ENCODE measurements around the gene GALNS. TPM values are rescaled to one million over a fixed set of nuclear protein-coding genes. Genes with fewer than 3 reads are reported as not detected.

GALNS gene
- total and polyA plus RNA-seq, 2 of the 4 experiments (the other 2 are of a cell fraction), result 7.2 to 32.5 TPM

DNA sequence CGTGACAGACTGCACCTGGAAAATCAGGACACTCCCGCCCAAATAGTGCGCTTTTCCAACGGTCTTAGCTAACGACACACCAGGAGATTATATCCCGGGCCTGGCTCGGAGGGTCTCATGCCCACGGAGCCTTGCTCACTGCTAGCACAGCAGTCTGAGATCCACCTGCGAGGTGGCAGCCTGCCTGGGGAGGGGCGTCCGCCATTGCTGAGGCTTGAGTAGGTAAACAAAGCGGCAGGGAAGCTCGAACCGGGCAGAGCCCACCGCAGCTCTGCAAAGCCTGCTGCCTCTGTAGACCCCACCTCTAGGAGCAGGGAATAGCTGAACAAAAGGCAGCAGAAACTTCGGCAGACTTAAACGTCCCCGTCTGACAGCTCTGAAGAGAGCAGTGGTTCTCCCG is 5.1 kb downstream of the GALNS start:
- ATAC-seq (ENCODE audit: low read depth), result no peak
- in situ Hi-C loops (cut with MboI; ENCODE audit: low sequenced_read_pairs), result no loop called here
- peaks cover 15% of the 10 kb centered on the region for H3K36me3 ChIP-seq (ENCODE audit: control insufficient read depth, insufficient read depth, low read length)

More for the DNA sequence above, 5.1 kb downstream of the GALNS start:
- intact Hi-C loops (cut with micrococcal nuclease) (no loop called here), dilution Hi-C loops (cut with HindIII; ENCODE audit: low sequenced_read_pairs, unreplicated experiment) (no loop called here)
- Histone ChIP-seq H2BK5ac (ENCODE audit: low read depth, low read length, poor library complexity, severe bottlenecking) (no peak overlapping the region), H4K91ac (ENCODE audit: insufficient read depth, low read depth, low read length) (no peak overlapping the region), H3K4me1 (ENCODE audit: control insufficient read depth, insufficient read depth, low read length) (peaks cover 6% of the 10 kb centered on the region), H3K9ac (ENCODE audit: low read depth, low read length) (no peak overlapping the region), H2BK120ac (ENCODE audit: low read depth, low read length) (no peak overlapping the region), H3K4me2 (ENCODE audit: low read depth, low read length) (no peak overlapping the region), H2BK20ac (ENCODE audit: low read depth, low read length) (no peak overlapping the region), H3K56ac (ENCODE audit: extremely low read depth, insufficient read depth, low read length) (no peak overlapping the region), H3K79me1 (ENCODE audit: low read depth in 1 of 2, low read length in 2 of 2) (peaks cover 7 to 29% of the 10 kb centered on the region in 2 experiments), H3K4ac (ENCODE audit: low read depth, low read length) (no peak overlapping the region), H2AK5ac (ENCODE audit: low read depth, low read length) (no peak overlapping the region), H2AK9ac (replicated peaks; ENCODE audit: low read depth, low read length, poor library complexity) (no peak overlapping the region), H3K27ac (ENCODE audit: insufficient read depth, low read length) (no peak overlapping the region), H3K4me3 (ENCODE audit: insufficient read depth, low read depth, low read length) (no peak overlapping the region), H3K27me3 (ENCODE audit: control insufficient read depth, insufficient read depth, low read length) (no peaks in the 10 kb centered on the region), H3K9me1 (ENCODE audit: insufficient read depth, low read length) (0 out of 2 replicates have a peak, but pooled peaks cover 4% of the 10 kb centered on the region), H2AFZ (replicated peaks; ENCODE audit: low read length, poor library complexity) (no peak overlapping the region), H2BK15ac (ENCODE audit: low read depth, low read length) (no peak overlapping the region), H3K23ac (ENCODE audit: low read depth, low read length) (no peak overlapping the region), H4K20me1 (ENCODE audit: insufficient read depth, low read length) (peaks cover 28% of the 10 kb centered on the region), H3K18ac (ENCODE audit: low read depth, low read length) (no peak overlapping the region), H4K8ac (ENCODE audit: low read depth in 2 of 2, low read length in 2 of 2) (no peak overlapping the region), H3K14ac (replicated peaks; ENCODE audit: low read depth, low read length) (no peak overlapping the region), H3K9me3 (ENCODE audit: control insufficient read depth, insufficient read depth, low read length) (no peaks in the 10 kb centered on the region), H4K5ac (ENCODE audit: low read depth, low read length) (no peak overlapping the region)
- POLR2A ChIA-PET (ENCODE audit: unreplicated experiment), result no interaction called here
- DNase-seq, result no peak
- CTCF ChIA-PET, result no interaction called here
- WGBS, 2 experiments (ENCODE audit: extremely low coverage in 2 of 2, insufficient read length in 1 of 2), result 91% methylated on average over 16 of the region's 19 CpGs; no CpG with 5 or more reads in 1 of the 2 experiments
- TF ChIP-seq ELK1 (IDR thresholded peaks at IDR 0.05; ENCODE audit: borderline replicate concordance, low read depth, low read length), result no peak
- TF ChIP-seq FOS (IDR thresholded peaks at IDR 0.05; ENCODE audit: low read depth, low read length), result no peak
- no peak for TF ChIP-seq RFX5 (IDR thresholded peaks at IDR 0.05; ENCODE audit: low read depth, low read length)
- TF ChIP-seq CHD1 (IDR thresholded peaks at IDR 0.05; ENCODE audit: low read depth, low read length), result no peak
- TF ChIP-seq MAZ (IDR thresholded peaks at IDR 0.05; ENCODE audit: borderline replicate concordance, low read depth, low read length), result no peak
- TF ChIP-seq MXI1 (IDR thresholded peaks at IDR 0.05; ENCODE audit: borderline replicate concordance, low read depth, low read length), result no peak
- no peak for TF ChIP-seq CEBPB (IDR thresholded peaks at IDR 0.05; ENCODE audit: low read depth, low read length)
- no peak for TF ChIP-seq BHLHE40 (IDR thresholded peaks at IDR 0.05; ENCODE audit: low read depth, low read length)
- TF ChIP-seq, protein P1, sequence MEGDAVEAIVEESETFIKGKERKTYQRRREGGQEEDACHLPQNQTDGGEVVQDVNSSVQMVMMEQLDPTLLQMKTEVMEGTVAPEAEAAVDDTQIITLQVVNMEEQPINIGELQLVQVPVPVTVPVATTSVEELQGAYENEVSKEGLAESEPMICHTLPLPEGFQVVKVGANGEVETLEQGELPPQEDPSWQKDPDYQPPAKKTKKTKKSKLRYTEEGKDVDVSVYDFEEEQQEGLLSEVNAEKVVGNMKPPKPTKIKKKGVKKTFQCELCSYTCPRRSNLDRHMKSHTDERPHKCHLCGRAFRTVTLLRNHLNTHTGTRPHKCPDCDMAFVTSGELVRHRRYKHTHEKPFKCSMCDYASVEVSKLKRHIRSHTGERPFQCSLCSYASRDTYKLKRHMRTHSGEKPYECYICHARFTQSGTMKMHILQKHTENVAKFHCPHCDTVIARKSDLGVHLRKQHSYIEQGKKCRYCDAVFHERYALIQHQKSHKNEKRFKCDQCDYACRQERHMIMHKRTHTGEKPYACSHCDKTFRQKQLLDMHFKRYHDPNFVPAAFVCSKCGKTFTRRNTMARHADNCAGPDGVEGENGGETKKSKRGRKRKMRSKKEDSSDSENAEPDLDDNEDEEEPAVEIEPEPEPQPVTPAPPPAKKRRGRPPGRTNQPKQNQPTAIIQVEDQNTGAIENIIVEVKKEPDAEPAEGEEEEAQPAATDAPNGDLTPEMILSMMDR (conservative IDR thresholded peaks at IDR 0.05; ENCODE audit: low read depth, low read length), result no peak
- TF ChIP-seq RAD21 (IDR thresholded peaks at IDR 0.05; ENCODE audit: low read length), result no peak
- TF ChIP-seq NFE2L2 (IDR thresholded peaks at IDR 0.05; ENCODE audit: low read depth, low read length), result no peak
- TF ChIP-seq, protein P2, sequence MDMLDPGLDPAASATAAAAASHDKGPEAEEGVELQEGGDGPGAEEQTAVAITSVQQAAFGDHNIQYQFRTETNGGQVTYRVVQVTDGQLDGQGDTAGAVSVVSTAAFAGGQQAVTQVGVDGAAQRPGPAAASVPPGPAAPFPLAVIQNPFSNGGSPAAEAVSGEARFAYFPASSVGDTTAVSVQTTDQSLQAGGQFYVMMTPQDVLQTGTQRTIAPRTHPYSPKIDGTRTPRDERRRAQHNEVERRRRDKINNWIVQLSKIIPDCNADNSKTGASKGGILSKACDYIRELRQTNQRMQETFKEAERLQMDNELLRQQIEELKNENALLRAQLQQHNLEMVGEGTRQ (IDR thresholded peaks at IDR 0.05; ENCODE audit: low read depth, low read length), result no peak
- no TSS peak for BruUV-seq (replicated peaks)

All from IMR-90 (cell line).